ENCODE results near the gene HPCAL1.
"Not testable (repeated sequence)": the region's sequence is repeated elsewhere in the genome, so short reads cannot be mapped to it uniquely, and the experiment has no call there.

The HPCAL1 gene

GRCh38 chr2:10287761-10288160, 14.9 kb upstream of the HPCAL1 start:
- DNase-seq (ENCODE audit: low read depth, low spot score), result no peak
- POLR2A ChIA-PET, result no interaction called here
- CTCF ChIA-PET, result no interaction called here

GRCh38 chr2:10288606-10289005, 14.1 kb upstream of the HPCAL1 start:
- POLR2A ChIA-PET, result no interaction called here
- CTCF ChIA-PET, result interaction anchor here (0.9 to 1.1 kb wide), 2 partner anchors 10 to 14 kb away, joined by 3 read pairs; partner anchors contain the start of gene HPCAL1
- TF ChIP-seq CTCF (IDR thresholded peaks at IDR 0.05; ENCODE audit: insufficient read depth, low read length, missing control alignments), result no peak
- H3K4me3 ChIP-seq (ENCODE audit: low read depth, low read length), result no peak overlapping the region
- no peak for DNase-seq (ENCODE audit: low read depth, low spot score)

More at GRCh38 chr2:10287761-10288160, 14.9 kb upstream of the HPCAL1 start:
- TF ChIP-seq CTCF (IDR thresholded peaks at IDR 0.05; ENCODE audit: insufficient read depth, low read length, missing control alignments), result no peak
- no peak overlapping the region for H3K4me3 ChIP-seq (ENCODE audit: low read depth, low read length)

- DNase-seq (ENCODE audit: low read depth, low spot score), result no peak
- POLR2A ChIA-PET, result interaction anchor here (1.0 kb wide), 1 partner anchor 8 kb away, joined by 3 read pairs; no protein-coding TSS in a partner anchor
- TF ChIP-seq CTCF (IDR thresholded peaks at IDR 0.05; ENCODE audit: insufficient read depth, low read length, missing control alignments), result no peak
- CTCF ChIA-PET, result interaction anchor here (0.6 to 1.1 kb wide), 3 partner anchors 9 to 119 kb away, joined by 3 read pairs; partner anchors contain the start of gene HPCAL1
- H3K4me3 ChIP-seq (ENCODE audit: low read depth, low read length), result no peak overlapping the region
Observed at GRCh38 chr2:10289352-10289751, 13.4 kb upstream of the HPCAL1 start.

GRCh38 chr2:10289891-10290290, 12.8 kb upstream of the HPCAL1 start:
- TF ChIP-seq CTCF (IDR thresholded peaks at IDR 0.05; ENCODE audit: insufficient read depth, low read length, missing control alignments), result no peak
- H3K4me3 ChIP-seq (ENCODE audit: low read depth, low read length), result no peak overlapping the region
- POLR2A ChIA-PET, result interaction anchor here (1.0 kb wide), 1 partner anchor 8 kb away, joined by 3 read pairs; no protein-coding TSS in a partner anchor
- CTCF ChIA-PET, result interaction anchor here (0.7 to 1.1 kb wide), 3 partner anchors 11 to 120 kb away, joined by 3 to 4 read pairs (median 3); partner anchors contain the start of gene HPCAL1
- no peak for DNase-seq (ENCODE audit: low read depth, low spot score)

- H3K4me3 ChIP-seq (ENCODE audit: low read depth, low read length); CTCF ChIA-PET; DNase-seq (ENCODE audit: low read depth, low spot score): not testable (repeated sequence)
- POLR2A ChIA-PET, result interaction anchor here (0.6 kb wide), 1 partner anchor 112 kb away, joined by 3 read pairs; no protein-coding TSS in a partner anchor
Observed at GRCh38 chr2:10291376-10291775, 11.3 kb upstream of the HPCAL1 start.

- TF ChIP-seq CTCF (IDR thresholded peaks at IDR 0.05; ENCODE audit: insufficient read depth, low read length, missing control alignments), result no peak
- no peak for DNase-seq (ENCODE audit: low read depth, low spot score)
- ChIA-PET POLR2A (no interaction called here), CTCF (no interaction called here)
- H3K4me3 ChIP-seq (ENCODE audit: low read depth, low read length), result no peak overlapping the region
Observed at GRCh38 chr2:10292033-10292432, 10.7 kb upstream of the HPCAL1 start.

- DNase-seq (ENCODE audit: low read depth, low spot score), result no peak
- CTCF ChIA-PET, result interaction anchor here (0.9 to 1.1 kb wide), 3 partner anchors 8 to 14 kb away, joined by 3 to 4 read pairs (median 3); no protein-coding TSS in a partner anchor
- TF ChIP-seq CTCF (IDR thresholded peaks at IDR 0.05; ENCODE audit: insufficient read depth, low read length, missing control alignments), result no peak
- no peak overlapping the region for H3K4me3 ChIP-seq (ENCODE audit: low read depth, low read length)
- POLR2A ChIA-PET, result no interaction called here
Observed at GRCh38 chr2:10293603-10294002, 9.1 kb upstream of the HPCAL1 start.

All from AG04449 (cell line).